NCI-H1417 treated with DMSO at 0.1 percent for 48 hours (cell line): Measurements from ENCODE around the gene PRSS33.

Experiments used
- DNase-seq: peaks from one replicate; lab custom pipeline; 2025; lab: John Stamatoyannopoulos, UW

PRSS33 gene, protein sequence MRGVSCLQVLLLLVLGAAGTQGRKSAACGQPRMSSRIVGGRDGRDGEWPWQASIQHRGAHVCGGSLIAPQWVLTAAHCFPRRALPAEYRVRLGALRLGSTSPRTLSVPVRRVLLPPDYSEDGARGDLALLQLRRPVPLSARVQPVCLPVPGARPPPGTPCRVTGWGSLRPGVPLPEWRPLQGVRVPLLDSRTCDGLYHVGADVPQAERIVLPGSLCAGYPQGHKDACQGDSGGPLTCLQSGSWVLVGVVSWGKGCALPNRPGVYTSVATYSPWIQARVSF

DNA sequence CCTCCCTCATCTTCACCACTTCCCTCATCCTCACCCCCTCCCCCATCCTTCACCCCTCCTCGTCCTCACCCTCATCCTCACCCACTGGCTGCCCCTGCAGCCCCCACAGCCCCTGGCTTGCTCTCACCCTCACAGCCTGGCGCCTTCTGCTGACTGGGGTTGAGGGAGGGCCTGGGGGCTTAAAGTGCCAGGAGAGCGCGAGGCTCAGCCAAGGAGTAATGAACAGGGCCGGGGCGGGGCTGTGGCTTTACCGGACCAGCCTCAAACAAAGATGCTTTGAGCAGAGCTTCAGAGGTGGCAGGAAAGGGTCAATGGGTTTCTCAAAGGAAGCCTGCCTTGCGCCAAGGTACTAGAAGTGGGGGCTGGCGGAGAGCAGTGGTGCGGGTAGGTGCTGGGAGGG is at the start of gene PRSS33:
TSS of gene PRSS33 (minus strand) at position 155 of the 400 bp plus-strand sequence. CDS start 1,013 bp downstream, outside the sequence.
- no peak for DNase-seq

DNA sequence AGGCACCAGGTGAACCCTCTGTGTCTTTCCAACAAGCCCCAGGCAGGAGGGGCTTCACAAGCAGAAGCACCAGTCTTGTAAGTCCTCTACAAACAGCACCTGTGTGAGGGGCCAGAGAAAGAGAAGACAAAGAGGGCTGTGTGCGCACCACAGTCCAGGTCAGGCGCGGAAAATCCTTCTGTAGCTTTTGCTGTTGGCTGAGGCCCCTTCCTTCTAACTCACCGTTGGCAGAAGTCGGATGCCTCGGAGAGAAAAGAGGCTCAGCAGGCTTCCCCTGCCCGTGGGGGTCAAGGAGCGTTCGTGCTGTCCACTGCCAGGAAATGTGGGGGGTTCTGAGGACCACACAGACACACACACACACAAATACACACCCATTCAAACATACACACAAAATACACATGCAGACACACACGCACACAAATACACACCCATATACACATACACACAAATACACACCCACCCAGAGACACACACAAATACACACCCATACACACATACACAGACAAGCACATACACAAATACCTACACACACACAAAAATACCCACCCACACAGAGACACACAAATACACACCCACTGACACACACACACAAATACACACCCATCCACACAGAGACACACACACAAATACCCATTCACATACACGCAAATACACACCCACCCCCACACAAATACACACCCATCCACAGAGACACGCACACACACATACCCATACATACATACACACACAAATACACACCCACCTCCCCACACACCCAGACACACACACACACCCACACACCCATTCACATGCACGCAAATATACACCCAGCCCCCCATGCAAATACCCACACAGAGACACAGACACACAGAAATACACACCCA is 49.5 kb upstream of the PRSS33 start:
- no peak for DNase-seq

DNA sequence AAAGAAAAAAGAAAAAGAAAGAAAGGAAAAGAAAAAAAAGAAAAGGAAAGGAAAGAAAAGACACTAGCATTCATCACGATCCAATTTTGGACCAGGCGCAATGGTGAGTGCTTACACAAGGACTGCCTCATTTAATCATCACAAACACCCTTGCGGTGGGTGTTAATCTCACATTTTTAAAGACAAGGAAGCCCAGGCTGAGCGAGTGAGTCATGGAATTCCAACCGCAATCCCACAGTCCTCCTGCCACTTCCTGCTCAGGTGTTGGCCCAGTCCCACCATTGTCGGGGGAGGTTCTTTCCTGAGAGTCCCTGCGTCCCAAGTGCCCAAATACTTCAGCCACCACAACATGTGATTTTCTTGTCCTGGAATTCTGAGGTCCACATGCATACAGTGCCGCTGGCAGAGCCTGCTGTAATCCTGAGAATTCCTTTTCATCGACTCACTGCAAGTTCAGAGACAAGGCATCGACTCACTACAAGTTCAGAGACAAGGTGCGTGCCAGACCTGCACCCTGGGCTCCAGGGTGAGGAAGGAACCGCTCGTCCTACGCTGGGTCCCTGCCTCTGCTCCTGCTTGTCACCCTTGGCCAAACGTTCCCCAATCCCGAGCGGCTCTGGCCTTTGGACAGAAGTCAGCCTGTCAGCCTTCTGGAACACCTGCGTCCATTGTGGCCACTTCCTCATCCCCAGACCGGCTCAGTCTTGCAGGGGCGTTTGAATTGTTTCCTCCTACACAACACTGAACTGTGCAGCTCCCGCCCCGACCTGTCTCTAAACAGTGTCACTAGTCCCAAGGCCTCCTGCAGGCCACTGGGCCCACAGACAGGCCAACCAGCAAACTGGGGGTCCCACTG is 48.5 kb upstream of the PRSS33 start:
- DNase-seq = no peak

DNA sequence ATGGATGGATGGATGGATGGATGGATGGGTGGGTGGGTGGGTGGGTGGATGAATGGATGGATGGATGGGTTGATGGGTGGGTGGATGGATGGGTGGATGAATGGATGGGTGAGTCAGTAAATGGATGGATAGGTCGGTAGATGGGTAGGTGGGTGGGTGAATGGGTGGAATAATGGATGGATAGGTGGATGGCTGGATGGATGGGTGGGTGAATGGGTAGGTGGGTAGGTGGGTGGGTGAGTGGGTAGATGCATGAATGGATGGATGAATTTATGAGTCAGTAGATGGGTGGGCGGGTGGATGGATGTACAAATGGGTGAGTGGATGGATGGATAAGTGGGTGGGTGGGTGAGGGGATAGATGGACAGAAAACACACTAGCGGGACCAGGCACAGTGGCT is 47.6 kb upstream of the PRSS33 start:
- DNase-seq = no peak

DNA sequence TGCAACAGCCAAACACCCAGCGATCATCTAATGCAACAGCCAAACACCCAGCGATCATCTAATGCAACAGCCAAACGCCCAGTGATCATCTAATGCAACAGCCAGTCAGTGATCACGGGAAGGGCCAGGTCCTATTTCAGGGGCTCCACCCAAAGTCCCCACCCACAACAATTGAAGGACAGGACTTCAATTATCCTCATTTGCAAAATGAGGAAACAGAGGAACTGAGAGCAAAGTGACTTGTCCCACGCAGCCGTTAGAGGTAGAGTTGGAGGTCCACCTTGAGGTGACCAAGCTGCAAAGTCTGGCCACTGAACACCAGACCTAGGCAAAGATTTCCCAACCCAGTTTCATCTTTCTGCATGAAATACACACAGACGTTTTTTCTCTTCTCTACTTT is 46.4 kb upstream of the PRSS33 start:
- DNase-seq = no peak

DNA sequence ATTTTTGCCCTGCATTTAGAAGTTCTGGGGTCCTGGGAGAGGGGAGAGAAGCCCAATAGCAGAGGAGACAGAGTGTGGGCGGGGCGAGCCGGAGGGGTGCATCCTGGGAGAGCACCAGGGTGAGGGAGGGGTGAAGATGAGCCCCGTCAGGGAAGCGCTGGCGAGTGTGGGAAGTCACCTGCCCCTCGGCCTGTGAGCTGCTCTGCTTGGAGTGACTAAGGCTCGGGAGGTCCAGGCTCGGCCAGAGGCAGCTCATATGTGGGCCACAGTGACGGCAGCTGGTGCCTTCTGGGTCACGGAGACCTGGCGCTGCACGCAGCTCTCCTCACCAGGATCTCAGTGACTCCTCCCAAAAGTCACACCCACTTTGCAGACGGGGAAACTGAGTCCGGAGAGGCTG is 43.8 kb upstream of the PRSS33 start:
- DNase-seq = no peak

DNA sequence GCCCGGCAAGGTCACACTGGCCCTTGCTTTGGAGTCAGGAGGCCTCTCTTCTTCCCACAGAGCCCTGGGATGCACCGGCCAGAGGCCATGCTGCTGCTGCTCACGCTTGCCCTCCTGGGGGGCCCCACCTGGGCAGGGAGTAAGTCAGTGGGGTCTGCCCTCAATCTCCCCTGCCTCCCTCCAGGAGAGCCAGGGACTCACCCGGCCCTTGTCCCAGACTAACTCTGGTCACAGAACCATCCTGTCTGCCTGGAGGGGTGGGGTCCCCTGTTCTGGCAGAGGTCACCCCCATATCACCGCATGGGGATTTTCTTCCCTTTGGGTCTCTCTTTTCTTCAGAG is 43.0 kb upstream of the PRSS33 start:
- DNase-seq = no peak

DNA sequence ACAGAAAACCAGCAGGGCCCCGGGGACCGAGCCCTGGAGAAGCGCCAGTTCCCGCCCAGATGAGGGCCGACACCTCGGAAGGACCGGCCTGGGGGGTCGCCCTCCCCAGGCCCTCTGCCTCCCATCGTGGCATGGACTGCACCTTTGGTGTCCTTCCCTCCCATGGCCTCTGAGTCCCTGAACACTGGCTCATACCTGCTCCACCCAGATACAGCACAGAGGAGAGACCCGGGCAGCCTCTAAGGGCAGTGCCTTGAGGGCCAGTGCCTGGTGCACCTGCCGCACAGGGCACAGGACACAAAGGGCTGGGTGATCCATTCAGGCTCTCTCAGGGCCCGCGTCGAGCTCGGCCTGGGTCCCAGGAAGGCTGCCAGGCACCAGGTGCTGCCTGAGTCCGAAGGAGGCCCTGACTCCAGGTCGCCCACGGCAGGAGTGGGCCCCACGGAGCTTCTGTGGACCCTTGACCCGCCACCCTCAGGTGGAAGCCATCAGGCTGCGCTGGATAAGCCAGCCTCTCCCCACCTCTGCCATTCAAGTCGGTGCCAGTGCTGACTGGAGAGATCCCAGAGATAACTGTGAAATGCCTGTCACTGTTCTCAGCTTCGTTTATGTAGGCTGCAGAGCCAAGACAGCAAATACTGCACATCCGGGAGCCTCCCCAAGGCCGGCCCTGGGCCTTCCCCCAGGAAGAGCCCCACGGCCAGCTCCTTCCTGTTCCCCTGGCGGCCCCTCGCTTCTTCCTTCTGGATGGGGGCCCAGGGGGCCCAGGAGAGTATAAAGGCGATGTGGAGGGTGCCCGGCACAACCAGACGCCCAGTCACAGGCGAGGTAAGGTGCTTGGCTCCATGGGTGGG is 42.4 kb upstream of the PRSS33 start, which contains the start of gene ZG16B:
TSS of gene ZG16B (plus strand) at position 803 of the 854 bp plus-strand sequence. CDS start 139 bp downstream, outside the sequence.
- DNase-seq = no peak

DNA sequence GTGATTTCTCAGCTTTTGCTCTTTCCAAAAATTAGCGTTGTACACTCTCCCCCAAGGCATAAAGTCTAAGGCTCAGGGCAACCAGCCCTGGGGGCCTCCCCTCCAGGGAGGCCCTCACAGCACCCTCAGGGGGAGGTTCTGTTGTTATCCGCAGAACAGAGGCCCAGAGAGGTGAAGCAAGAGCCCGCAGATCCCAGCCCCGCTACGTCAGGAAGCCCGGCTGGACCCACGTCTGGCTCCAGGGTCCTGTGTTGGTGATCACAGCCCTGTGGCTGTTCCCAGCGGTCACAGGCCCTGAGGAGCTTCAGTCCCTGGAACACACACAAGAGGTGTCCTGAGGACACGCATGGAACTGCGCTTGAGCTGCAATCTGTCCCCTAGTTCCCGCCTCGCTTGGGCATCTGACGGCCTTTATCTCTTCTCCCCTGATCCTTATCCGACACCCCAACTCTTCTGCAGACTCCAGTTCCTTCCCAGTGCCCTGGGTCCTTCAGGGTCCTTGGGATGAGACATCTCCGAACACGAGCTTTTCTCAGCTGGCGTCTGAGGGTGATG is 41.6 kb upstream of the PRSS33 start:
- no peak for DNase-seq

DNA sequence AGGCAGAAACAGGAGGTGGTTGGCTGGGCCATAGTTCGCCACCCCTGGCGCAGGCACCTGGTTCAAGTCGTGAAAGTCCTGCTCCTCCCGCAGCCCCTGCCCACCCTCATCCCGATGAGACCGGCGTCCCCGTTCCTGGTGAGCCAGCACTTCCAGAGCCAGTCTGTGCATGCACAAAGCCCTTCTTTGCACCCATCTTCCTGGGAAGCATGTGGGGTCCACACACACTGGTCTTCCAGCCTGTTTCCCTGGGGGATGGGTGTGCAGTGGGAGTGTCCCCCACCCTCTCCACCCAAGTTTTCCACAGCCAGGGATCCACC is 41.1 kb upstream of the PRSS33 start:
- DNase-seq = no peak

DNA sequence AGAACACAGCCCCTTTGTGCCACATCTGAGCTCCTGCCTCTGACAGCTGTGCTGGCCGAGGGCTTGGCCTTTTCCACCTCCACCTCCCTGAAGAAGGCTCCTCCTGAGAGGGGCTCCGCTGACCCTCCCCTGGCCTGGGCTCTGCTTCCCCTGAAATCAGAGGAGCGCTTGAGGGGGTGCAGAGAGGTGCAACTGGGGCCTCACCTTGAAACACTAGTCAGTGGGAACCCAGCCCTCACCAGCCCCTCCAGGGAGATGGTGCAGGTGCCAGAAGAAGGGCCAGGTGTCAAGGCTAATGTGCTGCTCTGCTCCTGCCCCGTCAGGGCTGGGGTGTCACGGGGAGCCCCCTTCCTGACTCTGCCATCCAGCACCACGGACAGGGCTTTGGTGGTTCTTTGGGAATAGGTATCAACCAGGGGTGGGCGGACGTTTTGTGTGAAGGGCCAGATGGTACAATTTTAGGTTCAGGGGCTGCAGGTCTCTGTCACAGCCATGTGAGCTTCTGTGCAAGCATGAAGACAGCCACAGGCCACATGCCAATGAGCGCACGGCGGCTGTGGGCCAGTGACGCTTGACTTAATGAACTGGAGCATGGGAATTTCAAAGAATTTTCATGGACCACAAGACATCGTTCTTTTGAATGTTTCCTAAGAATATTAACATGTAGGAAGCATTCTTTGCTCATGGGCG is 40.6 kb upstream of the PRSS33 start:
- no peak for DNase-seq

DNA sequence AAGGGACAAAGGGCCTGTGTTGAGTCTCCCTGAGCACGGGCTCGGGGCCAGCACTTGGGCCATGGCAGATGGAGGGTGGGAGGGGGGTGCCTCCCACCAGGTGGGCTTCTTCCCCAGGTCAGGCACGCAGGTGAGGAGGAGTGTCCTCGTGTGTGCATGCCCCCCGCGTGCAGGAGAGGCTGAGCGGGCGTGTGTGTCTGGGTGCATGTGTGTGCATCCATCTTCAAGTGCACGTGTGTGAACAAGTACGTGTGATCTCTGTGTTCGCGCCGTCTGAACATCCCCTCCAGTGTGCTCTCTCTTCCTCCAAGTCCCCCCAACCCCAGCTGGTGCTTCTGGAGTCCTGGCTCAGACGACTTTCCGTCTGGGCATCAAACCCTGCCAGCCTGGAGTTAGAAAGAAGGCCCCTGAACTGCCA is 40.0 kb upstream of the PRSS33 start:
- DNase-seq = no peak

DNA sequence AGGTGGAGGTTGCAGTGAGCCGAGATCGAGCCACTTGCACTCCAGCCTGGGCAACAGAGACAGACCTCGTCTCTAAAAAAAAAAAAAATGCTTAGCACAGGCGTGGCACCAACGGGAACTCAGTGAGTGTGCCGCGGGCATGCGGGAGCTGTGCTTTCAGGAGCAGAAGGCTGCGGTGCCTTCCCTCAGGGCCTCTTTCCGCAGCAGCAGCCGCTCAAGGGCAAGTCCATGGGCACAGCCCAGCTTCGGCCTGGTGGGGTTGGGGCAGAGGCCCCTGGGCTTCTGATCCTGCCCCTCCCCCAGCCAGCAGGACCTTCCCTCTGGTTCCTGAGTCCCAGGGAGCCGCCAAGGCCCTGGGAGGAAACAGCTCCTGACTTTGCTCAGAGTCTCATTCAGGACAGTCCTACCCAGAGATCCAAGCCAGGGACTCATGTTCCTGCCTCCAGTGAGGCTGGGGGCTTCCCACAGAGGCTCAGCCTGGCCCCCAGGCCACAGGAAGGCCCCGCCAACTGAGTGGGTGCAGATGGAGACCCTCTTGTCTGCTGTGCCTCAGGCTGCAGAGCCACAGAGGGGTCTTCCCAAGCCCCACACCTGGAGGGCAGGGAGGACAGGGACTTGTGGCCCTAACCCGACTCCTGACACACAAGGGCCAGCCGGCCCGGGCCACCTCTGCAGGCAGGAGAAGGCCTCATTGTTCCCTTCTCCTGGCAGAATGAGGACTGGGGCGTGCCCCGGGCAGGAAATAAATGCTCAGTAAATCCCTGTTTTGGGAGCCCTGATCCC is 39.4 kb upstream of the PRSS33 start:
- DNase-seq = no peak

DNA sequence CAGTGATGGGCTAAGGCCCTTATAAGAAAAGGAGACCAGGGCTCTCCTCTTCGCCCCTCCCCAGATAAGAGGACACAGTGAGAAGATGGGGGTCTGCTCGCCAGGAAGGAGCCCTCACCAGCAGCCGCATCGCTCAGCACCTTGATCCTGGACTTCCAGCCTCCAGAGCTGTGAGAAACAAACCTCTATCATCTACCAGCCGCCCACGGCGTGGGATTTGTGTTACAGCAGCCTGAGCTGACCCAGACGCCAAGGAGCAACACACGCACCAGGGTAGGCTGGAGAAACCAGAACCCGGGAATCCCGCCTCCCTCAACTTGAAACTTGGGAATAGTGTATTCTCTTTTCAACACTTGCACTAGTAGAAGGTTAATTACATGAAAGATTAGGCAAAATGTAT is 38.5 kb upstream of the PRSS33 start:
- no peak for DNase-seq

DNA sequence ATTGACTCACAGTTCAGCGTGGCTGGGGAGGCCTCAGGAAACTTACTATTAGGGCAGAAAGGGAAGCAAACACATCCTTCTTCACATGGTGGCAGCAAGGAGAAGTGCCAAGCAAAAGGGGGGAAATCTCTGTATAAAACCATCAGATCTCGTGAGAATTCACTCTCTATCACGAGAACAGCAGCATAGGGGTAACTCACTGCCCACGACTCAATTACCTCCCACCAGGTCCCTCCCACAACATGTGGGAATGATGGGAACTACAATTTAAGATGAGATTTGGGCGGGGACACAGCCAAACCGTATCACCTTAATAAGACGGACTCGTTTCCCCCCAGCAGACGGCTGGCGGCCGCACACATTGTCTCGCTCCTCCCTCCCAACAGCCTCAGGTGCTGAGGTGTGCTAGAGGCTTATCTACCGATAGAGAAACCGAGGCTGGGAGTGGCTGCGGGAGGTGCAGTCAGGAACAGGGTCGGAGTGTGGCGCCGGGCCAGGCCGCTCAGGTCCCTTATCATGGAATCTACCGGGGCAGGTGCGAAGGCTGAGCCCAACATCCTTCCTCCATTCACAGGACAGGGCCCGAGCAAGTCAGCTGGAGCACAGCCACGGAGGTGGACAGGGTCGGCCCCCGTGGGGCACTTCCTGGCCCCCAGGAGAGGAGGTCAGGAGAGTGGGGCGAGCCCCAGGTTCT is 37.8 kb upstream of the PRSS33 start:
- no peak for DNase-seq

DNA sequence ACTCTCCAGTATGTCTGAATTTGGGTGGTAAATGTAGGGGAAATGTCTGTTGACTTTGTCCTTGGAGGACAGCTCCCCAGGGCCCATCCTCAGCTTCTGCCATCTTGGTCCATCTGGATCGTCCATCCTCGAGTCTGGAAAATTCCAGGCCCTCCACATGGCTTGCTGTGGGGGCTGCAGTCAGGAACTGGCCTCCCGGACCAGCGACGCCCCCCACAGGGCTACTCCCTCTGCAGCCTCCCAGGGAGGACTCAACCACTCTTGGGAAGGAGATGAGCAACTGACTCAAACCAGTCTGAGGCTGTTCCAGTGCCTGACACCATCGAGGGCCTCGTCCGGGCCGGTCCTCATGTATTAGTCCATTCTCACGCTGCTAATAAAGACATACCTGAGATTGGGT is 37.3 kb upstream of the PRSS33 start:
- DNase-seq = no peak

DNA sequence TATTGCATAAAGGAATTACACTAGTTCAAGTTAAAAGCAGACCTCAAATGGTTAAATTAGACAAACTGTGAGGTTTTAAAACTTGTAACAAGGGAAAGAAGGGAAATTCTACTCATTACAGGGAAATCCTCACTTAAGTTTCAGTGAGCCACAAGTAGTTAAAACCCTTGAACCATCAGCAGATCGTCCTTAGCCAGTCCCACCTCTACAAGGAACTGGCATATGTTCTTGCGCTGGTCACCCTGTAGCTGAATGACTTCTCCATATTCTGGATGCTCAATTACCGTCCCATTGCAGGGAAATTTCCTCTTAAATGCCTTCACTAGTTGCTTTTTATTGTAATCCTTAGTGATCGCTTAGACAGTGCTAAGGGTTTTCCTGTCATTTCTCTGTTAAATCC is 35.1 kb upstream of the PRSS33 start:
- no peak for DNase-seq

DNA sequence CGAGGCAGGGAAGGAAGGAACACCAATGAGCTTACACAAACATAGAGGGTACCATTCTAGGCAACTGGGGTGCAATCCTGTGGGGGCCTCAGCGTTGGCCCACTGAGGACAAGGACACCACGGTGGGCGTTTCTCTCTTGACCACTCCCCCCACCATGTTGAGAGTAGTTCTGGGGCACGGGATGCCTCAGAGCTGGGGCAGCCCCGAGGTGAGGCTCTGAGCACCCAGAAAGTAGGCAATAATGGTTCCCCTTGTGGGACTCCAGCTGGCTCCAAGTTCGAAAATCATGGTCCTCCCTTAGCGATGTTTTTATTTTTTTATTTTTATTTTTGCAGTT is 34.8 kb upstream of the PRSS33 start:
- DNase-seq = no peak

DNA sequence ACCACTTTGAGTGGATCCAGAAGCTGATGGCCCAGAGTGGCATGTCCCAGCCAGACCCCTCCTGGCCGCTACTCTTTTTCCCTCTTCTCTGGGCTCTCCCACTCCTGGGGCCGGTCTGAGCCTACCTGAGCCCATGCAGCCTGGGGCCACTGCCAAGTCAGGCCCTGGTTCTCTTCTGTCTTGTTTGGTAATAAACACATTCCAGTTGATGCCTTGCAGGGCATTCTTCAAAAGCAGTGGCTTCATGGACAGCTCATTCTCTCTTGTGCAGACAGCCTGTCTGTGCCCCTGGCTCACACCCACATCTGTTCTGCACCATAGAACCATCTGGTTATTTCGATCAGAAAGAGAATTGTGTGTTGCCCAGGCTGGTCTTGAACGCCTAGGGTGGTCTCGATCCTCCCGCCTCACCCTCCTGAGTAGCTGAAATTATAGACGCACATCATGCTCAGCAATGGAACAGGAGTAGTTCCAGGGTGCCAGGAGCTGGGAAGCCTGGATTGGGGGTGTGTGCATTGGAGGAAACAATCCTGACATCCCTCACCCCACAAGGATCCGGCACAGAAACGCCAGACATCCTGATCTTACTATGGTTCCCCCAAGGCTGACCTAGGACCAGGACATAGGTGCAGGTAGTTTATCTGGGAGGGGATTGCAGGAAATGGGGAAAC is 34.3 kb upstream of the PRSS33 start:
- DNase-seq = no peak
